ENCODE results near the gene SOX2.

- TF ChIP-seq EZH2phosphoT487 (conservative IDR thresholded peaks at IDR 0.05; ENCODE audit: low read length), result no peak
- no peak for TF ChIP-seq CTCF (IDR thresholded peaks at IDR 0.05; ENCODE audit: insufficient read depth, low read length, poor library complexity, severe bottlenecking)
Observed at GRCh38 chr3:181705086-181705480, 6.6 kb upstream of the SOX2 start.

Data from SU-DHL-6 (cell line).